ENCODE results near the gene MAN1A1.

GRCh38 chr6:119370080-119370479, 20.5 kb upstream of the MAN1A1 start:
- TF ChIP-seq, protein P1, sequence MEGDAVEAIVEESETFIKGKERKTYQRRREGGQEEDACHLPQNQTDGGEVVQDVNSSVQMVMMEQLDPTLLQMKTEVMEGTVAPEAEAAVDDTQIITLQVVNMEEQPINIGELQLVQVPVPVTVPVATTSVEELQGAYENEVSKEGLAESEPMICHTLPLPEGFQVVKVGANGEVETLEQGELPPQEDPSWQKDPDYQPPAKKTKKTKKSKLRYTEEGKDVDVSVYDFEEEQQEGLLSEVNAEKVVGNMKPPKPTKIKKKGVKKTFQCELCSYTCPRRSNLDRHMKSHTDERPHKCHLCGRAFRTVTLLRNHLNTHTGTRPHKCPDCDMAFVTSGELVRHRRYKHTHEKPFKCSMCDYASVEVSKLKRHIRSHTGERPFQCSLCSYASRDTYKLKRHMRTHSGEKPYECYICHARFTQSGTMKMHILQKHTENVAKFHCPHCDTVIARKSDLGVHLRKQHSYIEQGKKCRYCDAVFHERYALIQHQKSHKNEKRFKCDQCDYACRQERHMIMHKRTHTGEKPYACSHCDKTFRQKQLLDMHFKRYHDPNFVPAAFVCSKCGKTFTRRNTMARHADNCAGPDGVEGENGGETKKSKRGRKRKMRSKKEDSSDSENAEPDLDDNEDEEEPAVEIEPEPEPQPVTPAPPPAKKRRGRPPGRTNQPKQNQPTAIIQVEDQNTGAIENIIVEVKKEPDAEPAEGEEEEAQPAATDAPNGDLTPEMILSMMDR (IDR thresholded peaks at IDR 0.05; ENCODE audit: insufficient read depth, low read length): no peak
- TF ChIP-seq POLR2AphosphoS5 (IDR thresholded peaks at IDR 0.05; ENCODE audit: low read depth): no peak

All from HL-60 (cell line).